Keratinocyte (primary cell): ENCODE data around the gene DGKI.

ENCODE experiments used
- CTCF ChIP-seq, 3 experiments: IDR thresholded peaks in 1 of 3; conservative IDR thresholded peaks in 1 of 3; optimal IDR thresholded peaks in 1 of 3; 2 replicates in 2 of 3; 3 replicates in 1 of 3; pipeline versions ENCODE3 to v1.5.1; 2011; ENCODE audit warnings: low read length in 3 of 3, mild to moderate bottlenecking in 3 of 3, moderate library complexity in 2 of 3, control low read depth in 1 of 3, inconsistent platforms in 1 of 3; ENCODE audit not compliant: insufficient read depth in 2 of 3; ENCODE audit errors: extremely low read depth in 1 of 3
- EZH2 ChIP-seq: IDR thresholded peaks from one replicate; pipeline ENCODE4 v1.6.1; 2012; ENCODE audit warnings: inconsistent platforms, mild to moderate bottlenecking, low read length, moderate library complexity

DNA sequence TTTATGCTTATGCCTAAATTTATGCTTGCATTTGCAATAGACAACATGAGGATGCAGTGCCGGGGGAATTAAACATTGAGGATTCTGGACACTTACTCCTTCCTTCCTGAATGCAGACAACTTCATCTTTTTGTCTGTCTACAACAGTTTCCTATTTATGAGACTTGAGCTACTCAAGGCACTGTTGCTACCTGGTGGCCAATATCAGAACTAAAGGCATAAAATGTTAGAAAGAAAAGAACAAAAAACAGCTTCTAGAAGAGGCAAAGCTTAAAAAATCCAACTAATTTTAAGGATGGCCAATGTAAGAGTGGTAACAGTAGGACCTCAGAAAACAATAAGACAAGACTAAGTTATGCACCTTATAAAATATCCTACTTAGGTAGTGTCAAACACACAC lies 358.7 kb downstream of the DGKI start:
- TF ChIP-seq CTCF (optimal IDR thresholded peaks at IDR 0.05 in 1 of 3, IDR thresholded peaks at IDR 0.05 in 1 of 3, conservative IDR thresholded peaks at IDR 0.05 in 1 of 3; ENCODE audit: extremely low read depth in 1 of 3, insufficient read depth in 2 of 3, low read length in 3 of 3), result no peak
- TF ChIP-seq EZH2, result no peak
